GM21723 (cell line): ENCODE results near the gene PCNX4.

Experiments used
- ATAC-seq: cut with Tn5 transposase; IDR thresholded peaks from one replicate; pipeline ENCODE4 v1.9.1; 2021; ENCODE audit warnings: mild to moderate bottlenecking, moderate library complexity; ENCODE audit not compliant: unreplicated experiment

The PCNX4 gene

GRCh38 chr14:60101786-60102185 lies 10.1 kb downstream of the PCNX4 start:
- ATAC-seq = no peak

GRCh38 chr14:60102389-60102788 lies 10.7 kb downstream of the PCNX4 start:
- no peak for ATAC-seq

GRCh38 chr14:60106339-60106738 lies 14.6 kb downstream of the PCNX4 start:
- ATAC-seq = no peak

GRCh38 chr14:60107477-60107876 lies 15.8 kb downstream of the PCNX4 start:
- no peak for ATAC-seq

- no peak for ATAC-seq
These were observed 20.0 kb downstream of the PCNX4 start for GRCh38 chr14:60111732-60112131.

GRCh38 chr14:60114881-60115280 lies 23.2 kb downstream of the PCNX4 start:
- no peak for ATAC-seq

- ATAC-seq = no peak
These were observed 24.5 kb downstream of the PCNX4 start for GRCh38 chr14:60116181-60116580.

GRCh38 chr14:60125918-60126317 lies 34.2 kb downstream of the PCNX4 start:
- no peak for ATAC-seq

- ATAC-seq = no peak
These were observed 41.8 kb downstream of the PCNX4 start for GRCh38 chr14:60133487-60133886.

GRCh38 chr14:60134702-60135101 lies 43.0 kb downstream of the PCNX4 start:
- no peak for ATAC-seq

GRCh38 chr14:60151715-60152114 lies 60.0 kb downstream of the PCNX4 start:
- peak; percentile 82 for ATAC-seq

- no peak for ATAC-seq
These were observed 62.3 kb downstream of the PCNX4 start for GRCh38 chr14:60153991-60154390.

GRCh38 chr14:60154671-60155070 lies 62.9 kb downstream of the PCNX4 start:
- ATAC-seq = no peak

GRCh38 chr14:60160422-60160821 lies 68.7 kb downstream of the PCNX4 start:
- no peak for ATAC-seq

- no peak for ATAC-seq
These were observed 69.7 kb downstream of the PCNX4 start for GRCh38 chr14:60161196-60162107.

GRCh38 chr14:60163693-60164092 lies 72.0 kb downstream of the PCNX4 start:
- ATAC-seq = no peak

GRCh38 chr14:60164404-60164711 lies 72.6 kb downstream of the PCNX4 start:
- ATAC-seq = peak; percentile 7

- ATAC-seq = peak; percentile 90
These were observed 73.2 kb downstream of the PCNX4 start, which contains the start of gene DHRS7 for GRCh38 chr14:60164712-60165546. DHRS7 (minus strand) TSS chr14:60165398; CDS start chr14:60165309, 89 bp downstream.

GRCh38 chr14:60165547-60165876 lies 73.8 kb downstream of the PCNX4 start:
- no peak for ATAC-seq

GRCh38 chr14:60166142-60166541 lies 74.4 kb downstream of the PCNX4 start:
- ATAC-seq = no peak

GRCh38 chr14:60169722-60170121 lies 78.0 kb downstream of the PCNX4 start:
- ATAC-seq = no peak

GRCh38 chr14:60170948-60171347 lies 79.2 kb downstream of the PCNX4 start:
- no peak for ATAC-seq
